Measurements from ENCODE around the gene STARD3.

DNA sequence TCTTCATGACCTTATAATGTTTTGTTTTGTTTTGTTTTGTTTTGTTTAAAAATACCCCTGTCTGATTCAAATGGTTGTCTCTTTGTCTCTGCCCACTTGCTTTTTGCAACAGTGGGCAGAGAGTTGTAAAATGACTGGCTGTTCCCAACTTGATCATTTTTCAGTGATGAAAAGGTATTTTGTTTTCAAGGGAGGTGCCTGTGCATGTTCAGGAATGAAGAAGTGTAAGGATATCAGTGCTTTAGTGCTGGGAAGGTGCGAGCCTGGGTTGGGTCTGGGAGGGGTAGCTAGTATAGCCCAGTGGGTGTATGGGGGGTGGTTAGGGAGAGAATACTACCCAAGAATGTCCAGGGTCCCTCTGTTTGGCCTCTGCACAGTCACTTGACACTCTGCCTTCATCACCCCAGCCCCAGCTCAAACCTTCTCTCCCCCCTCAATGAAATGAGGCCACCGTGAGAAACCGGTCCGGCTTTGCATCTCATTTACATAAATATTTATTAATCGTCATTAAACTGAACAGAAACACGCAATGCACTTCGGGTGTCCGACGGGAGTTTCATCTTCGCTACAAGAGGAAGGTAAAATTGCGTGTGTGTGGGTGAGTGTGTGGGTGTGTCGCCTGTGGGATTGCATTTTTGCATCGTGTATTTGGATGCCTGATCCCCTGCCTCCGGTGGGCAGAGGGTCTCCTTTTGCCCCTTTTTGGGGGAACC is 33.5 kb upstream of the STARD3 start:
- no peak for TF ChIP-seq POLR2AphosphoS5 (IDR thresholded peaks at IDR 0.05; ENCODE audit: borderline replicate concordance, low read depth, low read length)
- no peak for TF ChIP-seq EZH2 (IDR thresholded peaks at IDR 0.05)
